MV-4-11 (cell line): ENCODE results near the gene CASP7.

Experiments
- DNase-seq: peaks from one replicate; lab custom pipeline; 2025; lab: John Stamatoyannopoulos, UW

CASP7 gene

GRCh38 chr10:113666682-113667252, 12.9 kb upstream of the CASP7 start:
- DNase-seq = peak; percentile 74

GRCh38 chr10:113680190-113681111, 739 bp downstream of the CASP7 start:
- peak; percentile 83 for DNase-seq

GRCh38 chr10:113681533-113682470, 2.1 kb downstream of the CASP7 start:
- DNase-seq = peak; percentile 66

- peak; percentile 70 for DNase-seq
Measured at GRCh38 chr10:113683300-113683699, 3.6 kb downstream of the CASP7 start.

- DNase-seq = no peak
Measured at GRCh38 chr10:113686028-113686427, 6.3 kb downstream of the CASP7 start.

GRCh38 chr10:113687037-113687436, 7.3 kb downstream of the CASP7 start:
- no peak for DNase-seq

GRCh38 chr10:113689057-113689456, 9.3 kb downstream of the CASP7 start:
- no peak for DNase-seq

GRCh38 chr10:113689574-113689973, 9.9 kb downstream of the CASP7 start:
- no peak for DNase-seq

- DNase-seq = no peak
Measured at GRCh38 chr10:113690749-113691148, 11.0 kb downstream of the CASP7 start.

- DNase-seq = no peak
Measured at GRCh38 chr10:113691381-113691780, 11.7 kb downstream of the CASP7 start.

- DNase-seq = no peak
Measured at GRCh38 chr10:113692271-113692670, 12.6 kb downstream of the CASP7 start.

- no peak for DNase-seq
Measured at GRCh38 chr10:113693348-113693747, 13.6 kb downstream of the CASP7 start.

- no peak for DNase-seq
Measured at GRCh38 chr10:113695691-113696090, 16.0 kb downstream of the CASP7 start.

GRCh38 chr10:113697595-113697994, 17.9 kb downstream of the CASP7 start:
- DNase-seq = no peak

- peak; percentile 28 for DNase-seq
Measured at GRCh38 chr10:113704637-113705343, 25.1 kb downstream of the CASP7 start.

- no peak for DNase-seq
Measured at GRCh38 chr10:113705344-113705652, 25.6 kb downstream of the CASP7 start.

GRCh38 chr10:113706623-113707022, 26.9 kb downstream of the CASP7 start:
- no peak for DNase-seq

- DNase-seq = no peak
Measured at GRCh38 chr10:113708640-113709039, 28.9 kb downstream of the CASP7 start.

GRCh38 chr10:113709221-113709838, 29.6 kb downstream of the CASP7 start:
- no peak for DNase-seq

GRCh38 chr10:113711142-113711541, 31.4 kb downstream of the CASP7 start:
- no peak for DNase-seq

- no peak for DNase-seq
Measured at GRCh38 chr10:113712024-113712423, 32.3 kb downstream of the CASP7 start.
